ENCODE data around the gene LAIR2. TPM values are rescaled to one million over a fixed set of nuclear protein-coding genes. Genes with fewer than 3 reads are reported as not detected.

LAIR2 gene
- total and polyA plus RNA-seq, 2 of the 13 experiments (the other 11 are each of a cell fraction or from before 2014, with no cell fraction given) = 1.3 to 1.9 TPM

- no peak for TF ChIP-seq ZNF496 (CRISPR knock-in tag; IDR thresholded peaks at IDR 0.05; ENCODE audit: insufficient replicate concordance)
- TF ChIP-seq, protein P1, sequence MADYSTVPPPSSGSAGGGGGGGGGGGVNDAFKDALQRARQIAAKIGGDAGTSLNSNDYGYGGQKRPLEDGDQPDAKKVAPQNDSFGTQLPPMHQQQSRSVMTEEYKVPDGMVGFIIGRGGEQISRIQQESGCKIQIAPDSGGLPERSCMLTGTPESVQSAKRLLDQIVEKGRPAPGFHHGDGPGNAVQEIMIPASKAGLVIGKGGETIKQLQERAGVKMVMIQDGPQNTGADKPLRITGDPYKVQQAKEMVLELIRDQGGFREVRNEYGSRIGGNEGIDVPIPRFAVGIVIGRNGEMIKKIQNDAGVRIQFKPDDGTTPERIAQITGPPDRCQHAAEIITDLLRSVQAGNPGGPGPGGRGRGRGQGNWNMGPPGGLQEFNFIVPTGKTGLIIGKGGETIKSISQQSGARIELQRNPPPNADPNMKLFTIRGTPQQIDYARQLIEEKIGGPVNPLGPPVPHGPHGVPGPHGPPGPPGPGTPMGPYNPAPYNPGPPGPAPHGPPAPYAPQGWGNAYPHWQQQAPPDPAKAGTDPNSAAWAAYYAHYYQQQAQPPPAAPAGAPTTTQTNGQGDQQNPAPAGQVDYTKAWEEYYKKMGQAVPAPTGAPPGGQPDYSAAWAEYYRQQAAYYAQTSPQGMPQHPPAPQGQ (CRISPR knock-in tag; IDR thresholded peaks at IDR 0.05; ENCODE audit: borderline replicate concordance) = no peak
- peak; percentile 74 for TF ChIP-seq PAXIP1 (CRISPR knock-in tag; conservative IDR thresholded peaks at IDR 0.05)
- TF ChIP-seq MTA3 (CRISPR knock-in tag; IDR thresholded peaks at IDR 0.05) = no peak
- no peak for TF ChIP-seq ZNF558 (CRISPR knock-in tag; IDR thresholded peaks at IDR 0.05; ENCODE audit: borderline replicate concordance)
- TF ChIP-seq MAF1 (CRISPR knock-in tag; IDR thresholded peaks at IDR 0.05; ENCODE audit: borderline replicate concordance) = no peak
- 0 out of 2 replicates have a peak, but pooled peaks have one; percentile 21 for TF ChIP-seq ZNF34 (CRISPR knock-in tag; IDR thresholded peaks at IDR 0.05; ENCODE audit: borderline replicate concordance)
- TF ChIP-seq, protein P2, sequence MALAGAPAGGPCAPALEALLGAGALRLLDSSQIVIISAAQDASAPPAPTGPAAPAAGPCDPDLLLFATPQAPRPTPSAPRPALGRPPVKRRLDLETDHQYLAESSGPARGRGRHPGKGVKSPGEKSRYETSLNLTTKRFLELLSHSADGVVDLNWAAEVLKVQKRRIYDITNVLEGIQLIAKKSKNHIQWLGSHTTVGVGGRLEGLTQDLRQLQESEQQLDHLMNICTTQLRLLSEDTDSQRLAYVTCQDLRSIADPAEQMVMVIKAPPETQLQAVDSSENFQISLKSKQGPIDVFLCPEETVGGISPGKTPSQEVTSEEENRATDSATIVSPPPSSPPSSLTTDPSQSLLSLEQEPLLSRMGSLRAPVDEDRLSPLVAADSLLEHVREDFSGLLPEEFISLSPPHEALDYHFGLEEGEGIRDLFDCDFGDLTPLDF (CRISPR knock-in tag; IDR thresholded peaks at IDR 0.05) = peak; percentile 43; the same call in 1 of the 2 replicates
- no peak; the same call in 1 of the 2 replicates for TF ChIP-seq ZZZ3 (CRISPR knock-in tag; IDR thresholded peaks at IDR 0.05; ENCODE audit: borderline replicate concordance)
- TF ChIP-seq, protein P3, sequence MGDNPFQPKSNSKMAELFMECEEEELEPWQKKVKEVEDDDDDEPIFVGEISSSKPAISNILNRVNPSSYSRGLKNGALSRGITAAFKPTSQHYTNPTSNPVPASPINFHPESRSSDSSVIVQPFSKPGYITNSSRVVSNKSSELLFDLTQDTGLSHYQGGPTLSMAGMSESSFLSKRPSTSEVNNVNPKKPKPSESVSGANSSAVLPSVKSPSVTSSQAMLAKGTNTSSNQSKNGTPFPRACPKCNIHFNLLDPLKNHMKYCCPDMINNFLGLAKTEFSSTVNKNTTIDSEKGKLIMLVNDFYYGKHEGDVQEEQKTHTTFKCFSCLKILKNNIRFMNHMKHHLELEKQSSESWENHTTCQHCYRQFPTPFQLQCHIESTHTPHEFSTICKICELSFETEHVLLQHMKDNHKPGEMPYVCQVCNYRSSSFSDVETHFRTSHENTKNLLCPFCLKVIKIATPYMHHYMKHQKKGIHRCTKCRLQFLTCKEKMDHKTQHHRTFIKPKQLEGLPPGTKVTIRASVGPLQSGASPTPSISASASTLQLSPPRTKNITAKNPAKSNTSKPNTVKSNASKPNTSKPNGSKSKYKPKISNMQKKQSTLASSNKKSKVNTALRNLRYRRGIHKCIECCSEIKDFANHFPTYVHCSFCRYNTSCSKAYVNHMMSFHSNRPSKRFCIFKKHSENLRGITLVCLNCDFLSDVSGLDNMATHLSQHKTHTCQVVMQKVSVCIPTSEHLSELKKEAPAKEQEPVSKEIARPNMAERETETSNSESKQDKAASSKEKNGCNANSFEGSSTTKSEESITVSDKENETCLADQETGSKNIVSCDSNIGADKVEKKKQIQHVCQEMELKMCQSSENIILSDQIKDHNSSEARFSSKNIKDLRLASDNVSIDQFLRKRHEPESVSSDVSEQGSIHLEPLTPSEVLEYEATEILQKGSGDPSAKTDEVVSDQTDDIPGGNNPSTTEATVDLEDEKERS (CRISPR knock-in tag; IDR thresholded peaks at IDR 0.05) = peak; percentile 41; the same call in 1 of the 2 replicates
- TF ChIP-seq SRY (CRISPR knock-in tag; IDR thresholded peaks at IDR 0.05) = 0 out of 2 replicates have a peak, but pooled peaks have one; percentile 51
- no peak for TF ChIP-seq ISX (CRISPR knock-in tag; conservative IDR thresholded peaks at IDR 0.05)
- no peak for TF ChIP-seq ZNF572 (CRISPR knock-in tag; IDR thresholded peaks at IDR 0.05)
- TF ChIP-seq ZNF337 (CRISPR knock-in tag; IDR thresholded peaks at IDR 0.05; ENCODE audit: borderline replicate concordance, low read depth) = no peak
Observed at GRCh38 chr19:54464630-54465425, 37.8 kb upstream of the LAIR2 start (continued).
